Measurements from ENCODE around the gene FCRLA. TPM values are rescaled to one million over a fixed set of nuclear protein-coding genes. Genes with fewer than 3 reads are reported as not detected.
A peak's percentile ranks its signal among the peaks of the same experiment; 100 is the strongest.

Gene FCRLA
- total RNA-seq, 1 donor: 1.4 TPM

GRCh38 chr1:161737625-161738024, 30.6 kb downstream of the FCRLA start:
- H3K4me1 ChIP-seq (ENCODE audit: insufficient read depth, low read length): peaks cover 35% of the 10 kb centered on the region
- H3K27me3 ChIP-seq (ENCODE audit: insufficient read depth, low read length): peaks cover 5% of the 10 kb centered on the region
- no peaks in the 10 kb centered on the region for H3K9me3 ChIP-seq (ENCODE audit: low read depth, low read length)
- H3K4me3 ChIP-seq (ENCODE audit: low read length): no peak overlapping the region

GRCh38 chr1:161738627-161739287, 31.7 kb downstream of the FCRLA start:
- no peaks in the 10 kb centered on the region for H3K9me3 ChIP-seq (ENCODE audit: low read depth, low read length)
- peaks cover 35% of the 10 kb centered on the region for H3K4me1 ChIP-seq (ENCODE audit: insufficient read depth, low read length)
- peaks cover 5% of the 10 kb centered on the region for H3K27me3 ChIP-seq (ENCODE audit: insufficient read depth, low read length)
- H3K4me3 ChIP-seq (ENCODE audit: low read length): no peak overlapping the region

GRCh38 chr1:161739865-161740566, 33.0 kb downstream of the FCRLA start:
- Histone ChIP-seq H3K9me3 (ENCODE audit: low read depth, low read length) (no peaks in the 10 kb centered on the region), H3K4me3 (ENCODE audit: low read length) (no peak overlapping the region), H3K27me3 (ENCODE audit: insufficient read depth, low read length) (peaks cover 5% of the 10 kb centered on the region), H3K4me1 (ENCODE audit: insufficient read depth, low read length) (peaks cover 35% of the 10 kb centered on the region)

GRCh38 chr1:161740921-161741320, 33.9 kb downstream of the FCRLA start:
- H3K9me3 ChIP-seq (ENCODE audit: low read depth, low read length): no peaks in the 10 kb centered on the region
- no peak overlapping the region for H3K4me3 ChIP-seq (ENCODE audit: low read length)
- peaks cover 3% of the 10 kb centered on the region for H3K27me3 ChIP-seq (ENCODE audit: insufficient read depth, low read length)
- peaks cover 35% of the 10 kb centered on the region for H3K4me1 ChIP-seq (ENCODE audit: insufficient read depth, low read length)

GRCh38 chr1:161743231-161743630, 36.2 kb downstream of the FCRLA start:
- peaks cover 3% of the 10 kb centered on the region for H3K27me3 ChIP-seq (ENCODE audit: insufficient read depth, low read length)
- H3K4me3 ChIP-seq (ENCODE audit: low read length): no peak overlapping the region
- H3K9me3 ChIP-seq (ENCODE audit: low read depth, low read length): no peaks in the 10 kb centered on the region
- peaks cover 35% of the 10 kb centered on the region for H3K4me1 ChIP-seq (ENCODE audit: insufficient read depth, low read length)

- peaks cover 3% of the 10 kb centered on the region for H3K27me3 ChIP-seq (ENCODE audit: insufficient read depth, low read length)
- peaks cover 21% of the 10 kb centered on the region for H3K4me1 ChIP-seq (ENCODE audit: insufficient read depth, low read length)
- H3K4me3 ChIP-seq (ENCODE audit: low read length): no peak overlapping the region
- no peaks in the 10 kb centered on the region for H3K9me3 ChIP-seq (ENCODE audit: low read depth, low read length)
Measured at GRCh38 chr1:161747801-161748200, 40.8 kb downstream of the FCRLA start.

- Histone ChIP-seq H3K9me3 (ENCODE audit: low read depth, low read length) (no peaks in the 10 kb centered on the region), H3K27me3 (ENCODE audit: insufficient read depth, low read length) (peaks cover 3% of the 10 kb centered on the region), H3K4me3 (ENCODE audit: low read length) (peak within 1 kb of the TSS; percentile 97), H3K4me1 (ENCODE audit: insufficient read depth, low read length) (peaks cover 21% of the 10 kb centered on the region)
Measured at GRCh38 chr1:161749509-161750407, 42.7 kb downstream of the FCRLA start, which contains the start of gene DUSP12. Gene DUSP12 (plus strand): TSS chr1:161749786. CDS start chr1:161749802, 16 bp downstream.

GRCh38 chr1:161763522-161764098, 56.6 kb downstream of the FCRLA start:
- Histone ChIP-seq H3K9me3 (ENCODE audit: low read depth, low read length) (no peaks in the 10 kb centered on the region), H3K4me1 (ENCODE audit: insufficient read depth, low read length) (peaks cover 28% of the 10 kb centered on the region), H3K27me3 (ENCODE audit: insufficient read depth, low read length) (no peaks in the 10 kb centered on the region), H3K4me3 (ENCODE audit: low read length) (no peak overlapping the region)

Other genes starting within 250 kb of the FCRLA start
- gene FCGR2A, start 201.8 kb upstream of the FCRLA start, total RNA-seq: 182 TPM
- 2.8 TPM for gene HSPA6, start 182.7 kb upstream of the FCRLA start, total RNA-seq
- gene FCGR3A, start 157.4 kb upstream of the FCRLA start, total RNA-seq: 27.8 TPM
- gene FCGR3B, start 76.1 kb upstream of the FCRLA start, total RNA-seq: 2.3 TPM
- 30.7 TPM for gene FCGR2B, start 44.1 kb upstream of the FCRLA start, total RNA-seq
- gene FCRLB, start 14.3 kb downstream of the FCRLA start, total RNA-seq: 1.0 TPM
- gene DUSP12, start 42.6 kb downstream of the FCRLA start, total RNA-seq: 38.4 TPM
- gene ATF6, start 59.1 kb downstream of the FCRLA start, total RNA-seq: 27.5 TPM

Data from mononuclear cell (primary cell).